Left ventricle myocardium inferior (tissue), 1 donor: ENCODE measurements around the gene KRT85. TPM values are rescaled to one million over a fixed set of nuclear protein-coding genes. Genes with fewer than 3 reads are reported as not detected.
"Not testable (repeated sequence)": the region's sequence is repeated elsewhere in the genome, so short reads cannot be mapped to it uniquely, and the experiment has no call there.

ENCODE experiments used
- DNase-seq: peaks from one replicate; pipeline ENCODE4 v3.0.0-alpha.2; 2020
- H3K27ac ChIP-seq: fragments of 200-600 bp; replicated peaks from 2 replicates; pipeline ENCODE4 v1.8.0; 2021
- H3K27me3 ChIP-seq: fragments of 200-600 bp; 2 replicates; pipeline ENCODE4 v1.8.0; 2021; ENCODE audit warnings: low read depth
- H3K36me3 ChIP-seq: fragments of 200-600 bp; 2 replicates; pipeline ENCODE4 v1.8.0; 2021
- H3K4me1 ChIP-seq: fragments of 200-600 bp; 2 replicates; pipeline ENCODE4 v1.8.0; 2021
- H3K4me3 ChIP-seq: fragments of 200-600 bp; 2 replicates; pipeline ENCODE4 v1.8.0; 2021; ENCODE audit warnings: mild to moderate bottlenecking, moderate library complexity
- H3K9me3 ChIP-seq: fragments of 200-600 bp; replicated peaks from 2 replicates; pipeline ENCODE4 v1.8.0; 2021
- intact Hi-C: fragments of 100-400 bp; cut with micrococcal nuclease; formaldehyde crosslinking; loops from one replicate; pipeline ENCODE4 v1.11.0; 2022
- total RNA-seq: library from RNA; stranded (reverse); fragmentation: NEBNext Ultra II Directional; extraction: Animal tissue kit (Norgen Biotek cat#: 25700); gene quantifications from one replicate; pipeline ENCODE4 v1.2.1, GENCODE V29; 2021
- TF ChIP-seq, protein P1 (sequence below): fragments of 200-600 bp; IDR thresholded peaks from 2 replicates; pipeline ENCODE4 v1.8.0; 2021; ENCODE audit warnings: antibody characterized with exemption, mild to moderate bottlenecking, borderline replicate concordance
- donor health status: DM: no; HTN: yes; CAD: no; lungs with severe emphysema.

KRT85 gene
- total RNA-seq, 1 donor from 2014 or later = not detected

GRCh38 chr12:52413202-52413601 lies 45.9 kb upstream of the KRT85 start:
- Histone ChIP-seq H3K9me3 (no peaks in the 10 kb centered on the region), H3K27me3 (peaks cover 26% of the 10 kb centered on the region), H3K4me1 (peaks cover 19% of the 10 kb centered on the region), H3K36me3 (no peaks in the 10 kb centered on the region), H3K27ac (no peak overlapping the region), H3K4me3 (no peak overlapping the region)
- DNase-seq = no peak
- intact Hi-C loops = no loop called here
- TF ChIP-seq, protein P1, sequence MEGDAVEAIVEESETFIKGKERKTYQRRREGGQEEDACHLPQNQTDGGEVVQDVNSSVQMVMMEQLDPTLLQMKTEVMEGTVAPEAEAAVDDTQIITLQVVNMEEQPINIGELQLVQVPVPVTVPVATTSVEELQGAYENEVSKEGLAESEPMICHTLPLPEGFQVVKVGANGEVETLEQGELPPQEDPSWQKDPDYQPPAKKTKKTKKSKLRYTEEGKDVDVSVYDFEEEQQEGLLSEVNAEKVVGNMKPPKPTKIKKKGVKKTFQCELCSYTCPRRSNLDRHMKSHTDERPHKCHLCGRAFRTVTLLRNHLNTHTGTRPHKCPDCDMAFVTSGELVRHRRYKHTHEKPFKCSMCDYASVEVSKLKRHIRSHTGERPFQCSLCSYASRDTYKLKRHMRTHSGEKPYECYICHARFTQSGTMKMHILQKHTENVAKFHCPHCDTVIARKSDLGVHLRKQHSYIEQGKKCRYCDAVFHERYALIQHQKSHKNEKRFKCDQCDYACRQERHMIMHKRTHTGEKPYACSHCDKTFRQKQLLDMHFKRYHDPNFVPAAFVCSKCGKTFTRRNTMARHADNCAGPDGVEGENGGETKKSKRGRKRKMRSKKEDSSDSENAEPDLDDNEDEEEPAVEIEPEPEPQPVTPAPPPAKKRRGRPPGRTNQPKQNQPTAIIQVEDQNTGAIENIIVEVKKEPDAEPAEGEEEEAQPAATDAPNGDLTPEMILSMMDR = no peak

DNA sequence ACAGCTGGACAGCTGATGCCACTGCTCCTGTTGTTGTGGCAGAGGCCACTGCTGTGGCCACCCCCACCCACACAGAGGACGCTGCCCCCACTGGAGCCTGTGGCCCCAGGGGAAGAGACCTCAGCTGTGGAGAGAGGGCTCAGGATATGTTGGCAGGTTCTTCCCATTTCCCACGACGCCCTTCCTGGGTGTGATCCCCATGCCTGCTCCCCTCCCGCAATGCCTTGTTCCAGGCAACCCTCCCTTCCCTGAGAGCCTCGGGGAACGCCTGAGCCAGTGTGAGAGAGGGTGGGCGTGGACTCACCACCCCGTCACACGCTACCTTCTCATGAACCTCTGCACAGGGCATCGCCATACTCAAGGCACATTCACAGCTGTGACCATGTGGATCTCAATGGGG lies 44.5 kb upstream of the KRT85 start:
- intact Hi-C loops = no loop called here
- no peaks in the 10 kb centered on the region for H3K9me3 ChIP-seq
- no peaks in the 10 kb centered on the region for H3K36me3 ChIP-seq
- peaks cover 13% of the 10 kb centered on the region for H3K4me1 ChIP-seq
- H3K27me3 ChIP-seq = peaks cover 38% of the 10 kb centered on the region
- DNase-seq = no peak
- H3K4me3 ChIP-seq = no peak overlapping the region
- TF ChIP-seq, protein P1 = no peak
- no peak overlapping the region for H3K27ac ChIP-seq

DNA sequence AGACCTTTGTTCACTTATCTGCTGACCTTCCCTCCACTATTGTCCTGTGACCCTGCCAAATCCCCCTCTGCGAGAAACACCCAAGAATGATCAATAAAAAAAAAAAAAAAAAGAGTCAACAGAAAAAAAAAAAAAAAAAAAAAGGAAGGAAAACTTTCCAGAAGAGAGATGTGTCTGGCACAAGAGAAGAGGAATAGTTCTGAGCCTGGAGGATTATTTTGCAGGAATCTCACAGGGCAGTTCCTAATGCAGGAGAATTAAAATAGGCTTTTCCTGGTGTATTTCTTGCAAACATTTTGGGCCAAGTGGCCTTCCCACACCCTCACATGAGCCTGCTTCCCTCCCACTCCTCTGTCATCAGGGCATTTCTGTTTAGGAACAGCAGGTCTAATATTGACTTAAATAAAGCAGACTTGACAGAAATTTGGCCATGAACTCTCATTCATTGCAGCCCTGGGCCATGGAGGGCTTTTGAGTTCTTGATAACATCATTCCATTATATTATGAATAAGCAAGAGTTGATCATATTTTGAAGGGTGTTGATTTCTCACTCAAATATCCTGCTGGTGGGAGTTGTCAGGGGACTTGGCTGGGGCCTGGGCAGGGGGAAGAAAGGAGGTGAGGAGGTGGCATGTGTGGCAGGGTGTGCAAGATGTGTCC lies 43.4 kb upstream of the KRT85 start:
- H3K27me3 ChIP-seq = peaks cover 48% of the 10 kb centered on the region
- intact Hi-C loops, H3K36me3 ChIP-seq, H3K9me3 ChIP-seq, H3K4me3 ChIP-seq, H3K4me1 ChIP-seq, DNase-seq, H3K27ac ChIP-seq: not testable (repeated sequence)

DNA sequence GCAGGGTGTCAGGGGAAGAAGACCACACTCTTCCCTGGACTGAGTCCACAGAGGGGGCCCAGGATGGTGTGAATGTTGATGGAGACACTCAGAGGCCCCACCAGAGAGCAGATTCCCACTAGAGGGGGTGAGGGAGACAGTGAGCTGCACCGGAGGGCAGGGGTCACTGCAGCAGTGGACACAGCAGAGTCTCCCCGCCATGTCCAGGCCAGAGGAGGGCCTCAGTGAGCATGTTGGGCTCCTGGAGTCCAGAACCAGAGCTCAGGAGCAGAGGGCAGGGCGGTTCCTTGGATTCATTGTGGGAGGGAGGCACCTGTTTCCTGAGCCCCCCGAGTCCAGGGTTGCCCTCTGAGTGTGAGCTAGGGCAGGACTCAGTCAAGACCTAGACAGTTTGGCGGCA lies 40.6 kb upstream of the KRT85 start:
- no peak for DNase-seq
- Histone ChIP-seq H3K9me3 (no peaks in the 10 kb centered on the region), H3K4me1 (peaks cover 6% of the 10 kb centered on the region), H3K27me3 (peaks cover 53% of the 10 kb centered on the region), H3K27ac (no peak overlapping the region), H3K36me3 (no peaks in the 10 kb centered on the region), H3K4me3 (no peak overlapping the region)
- TF ChIP-seq, protein P1 = no peak
- intact Hi-C loops = no loop called here

DNA sequence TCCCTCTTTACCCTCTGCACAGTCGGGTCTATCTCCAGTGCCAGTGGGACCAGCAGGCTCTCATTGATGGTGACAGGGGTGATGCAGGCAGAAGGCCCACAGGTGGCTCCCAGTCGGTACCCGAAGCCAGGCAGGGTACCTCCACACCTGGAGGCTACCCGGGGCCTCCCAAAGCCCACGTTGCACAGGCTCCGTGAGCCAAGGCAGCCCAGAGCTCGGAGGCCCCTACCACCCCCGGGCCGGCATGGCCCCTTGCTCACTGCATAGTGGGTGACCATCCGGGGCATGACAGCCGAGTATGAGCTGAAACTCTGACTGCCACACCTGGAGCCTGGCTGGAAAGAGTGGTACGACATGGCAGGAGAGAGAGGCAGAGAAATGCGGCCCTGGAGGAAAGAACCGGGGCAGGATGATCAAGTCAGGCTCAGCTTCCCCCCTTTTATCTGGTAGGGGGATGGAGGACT lies 38.7 kb upstream of the KRT85 start, which contains the start of gene KRT82:
TSS of gene KRT82 (minus strand) at position 414 of the 464 bp plus-strand sequence. CDS start at position 356, 58 bp downstream.
- Histone ChIP-seq H3K4me1 (peaks cover under 1% of the 10 kb centered on the region), H3K36me3 (no peaks in the 10 kb centered on the region), H3K9me3 (no peaks in the 10 kb centered on the region), H3K27me3 (peaks cover 47% of the 10 kb centered on the region), H3K4me3 (no peak within 1 kb of the TSS), H3K27ac (no peak within 1 kb of the TSS)
- TF ChIP-seq, protein P1 = no peak
- DNase-seq = no peak
- intact Hi-C loops = no loop called here

DNA sequence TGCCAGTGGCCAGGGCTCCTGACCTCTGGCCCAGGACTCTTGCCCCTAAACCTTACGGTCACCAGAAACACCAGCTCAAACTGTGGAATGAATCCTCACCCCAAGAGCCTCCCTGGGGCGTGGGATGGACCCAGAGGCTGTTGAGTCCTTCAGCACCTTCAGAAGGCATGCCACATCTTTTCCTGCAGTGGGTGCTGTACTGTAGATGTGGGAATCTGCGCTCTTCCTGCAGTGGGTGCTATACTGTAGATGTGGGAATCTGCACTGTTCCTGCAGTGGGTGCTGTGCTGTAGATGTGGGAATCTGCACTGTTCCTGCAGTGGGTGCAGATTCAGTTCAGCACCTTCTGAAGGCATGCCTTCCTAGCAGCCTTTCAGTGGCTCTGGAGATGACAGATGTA lies 37.7 kb upstream of the KRT85 start:
- no peak overlapping the region for H3K4me3 ChIP-seq
- H3K27me3 ChIP-seq = peaks cover 56% of the 10 kb centered on the region
- no peaks in the 10 kb centered on the region for H3K36me3 ChIP-seq
- no peak for DNase-seq
- H3K4me1 ChIP-seq = no peaks in the 10 kb centered on the region
- intact Hi-C loops = no loop called here
- TF ChIP-seq, protein P1 = no peak
- H3K27ac ChIP-seq = no peak overlapping the region
- H3K9me3 ChIP-seq = no peaks in the 10 kb centered on the region
